Esophagus muscularis mucosa (tissue), 4 donors: ENCODE data around the gene TMCO1. TPM values are rescaled to one million over a fixed set of nuclear protein-coding genes. Genes with fewer than 3 reads are reported as not detected.

Source experiments
- DNase-seq: peaks from one replicate; pipeline ENCODE4 v3.0.0-alpha.2; 2017; ENCODE audit errors: extremely low spot score
- H3K27ac ChIP-seq, 4 donors: fragments of 200-600 bp; sonication (generic); replicated peaks in 1 of 4; 1 replicate in 3 of 4; 2 replicates in 1 of 4; pipeline ENCODE4 v1.5.1; 2016 to 2019; ENCODE audit warnings: mild to moderate bottlenecking in 1 of 4
- H3K27me3 ChIP-seq, 4 donors: fragments of 200-600 bp; sonication (generic); one replicate each; pipeline versions ENCODE4 v1.5.1 to v1.6.0; 2016 to 2019
- H3K36me3 ChIP-seq, 4 donors: fragments of 200-600 bp; sonication (generic); one replicate each; pipeline ENCODE4 v1.5.1; 2016 to 2019
- H3K4me1 ChIP-seq, 4 donors: fragments of 200-600 bp; sonication (generic); one replicate each; pipeline ENCODE4 v1.5.1; 2016 to 2019
- H3K4me3 ChIP-seq, 4 donors: fragments of 200-600 bp; sonication (generic); 1 replicate in 2 of 4; 2 replicates in 2 of 4; pipeline ENCODE4 v1.5.1; 2016 to 2019; ENCODE audit warnings: mild to moderate bottlenecking in 4 of 4, moderate library complexity in 1 of 4
- H3K9me3 ChIP-seq, 4 donors: fragments of 200-600 bp; sonication (generic); 1 replicate in 3 of 4; 2 replicates in 1 of 4; pipeline ENCODE4 v1.5.1; 2016 to 2019
- CTCF ChIP-seq, 3 experiments: fragments of 200-600 bp in 2 of 3; fragments of 450-650 bp in 1 of 3; sonication (generic) in 2 of 3; IDR thresholded peaks; one replicate each; pipeline ENCODE4 v1.5.1; 2017 to 2019; ENCODE audit warnings: antibody characterized with exemption in 3 of 3, mild to moderate bottlenecking in 2 of 3, moderate library complexity in 1 of 3
- EP300 ChIP-seq: sonication (generic); formaldehyde crosslinking; IDR thresholded peaks from one replicate; pipeline ENCODE4 v1.6.1; 2017; ENCODE audit warnings: antibody characterized with exemption
- POLR2A ChIP-seq: fragments of 450-650 bp; IDR thresholded peaks from one replicate; pipeline ENCODE4 v1.6.1; 2017; ENCODE audit warnings: antibody characterized with exemption, moderate library complexity, mild to moderate bottlenecking, low read depth
- POLR2AphosphoS5 ChIP-seq, 2 donors: sonication (generic); formaldehyde crosslinking; IDR thresholded peaks; one replicate each; pipeline ENCODE4 v1.6.1; 2017; ENCODE audit warnings: antibody characterized with exemption in 2 of 2
- WGBS: methylation state at CpG from one replicate; pipeline ENCODE4 v1.1.5; 2018; 5-methylcytosine and 5-hydroxymethylcytosine counted together
- intact Hi-C: fragments of 100-400 bp; cut with DNase I; formaldehyde crosslinking; loops from one replicate; pipeline ENCODE4 v1.15.1; 2023
- total RNA-seq, 4 donors: library from RNA; depleted of rRNA; stranded (reverse); fragments of >200 nt; gene quantifications; one replicate each; pipeline versions ENCODE4 v1.1.0 to v1.2.1, GENCODE V29; 2016

The TMCO1 gene
- total RNA-seq, 4 donors from 2014 or later = 36.0 to 45.7 (median 37.8) TPM

GRCh38 chr1:165680303-165680702 lies 88.4 kb downstream of the TMCO1 start:
- H3K27ac ChIP-seq = no peak overlapping the region
- no peak overlapping the region for H3K4me3 ChIP-seq
- no peaks in the 10 kb centered on the region for H3K9me3 ChIP-seq
- peaks cover 10 to 78% (median 67%) of the 10 kb centered on the region in 4 donors for H3K36me3 ChIP-seq
- peaks cover 0 to 9% (median 3%) of the 10 kb centered on the region in 4 donors for H3K4me1 ChIP-seq
- H3K27me3 ChIP-seq = no peaks in the 10 kb centered on the region
- 98% methylated on average over 2 of the region's 2 CpGs for WGBS
- DNase-seq = no peak
- intact Hi-C loops = no loop called here
- TF ChIP-seq CTCF (IDR thresholded peaks at IDR 0.05) = no peak
- TF ChIP-seq EP300 = no peak
- no peak for TF ChIP-seq POLR2AphosphoS5 (IDR thresholded peaks at IDR 0.05)
- TF ChIP-seq POLR2A = no peak

GRCh38 chr1:165679282-165680036 lies 89.2 kb downstream of the TMCO1 start:
- Histone ChIP-seq H3K27me3 (no peaks in the 10 kb centered on the region), H3K4me3 (no peak overlapping the region), H3K36me3 (peaks cover 10 to 82% (median 67%) of the 10 kb centered on the region in 4 donors), H3K4me1 (peaks cover 0 to 7% (median 3%) of the 10 kb centered on the region in 4 donors), H3K27ac (no peak overlapping the region), H3K9me3 (no peaks in the 10 kb centered on the region)
- 100% methylated on average over 1 of the region's 1 CpG for WGBS
- DNase-seq = no peak
- intact Hi-C loops = no loop called here
- TF ChIP-seq POLR2A (no peak), POLR2AphosphoS5 (IDR thresholded peaks at IDR 0.05) (no peak), EP300 (no peak), CTCF (IDR thresholded peaks at IDR 0.05) (no peak)

GRCh38 chr1:165678509-165678908 lies 90.2 kb downstream of the TMCO1 start:
- peaks cover 10 to 82% (median 67%) of the 10 kb centered on the region in 4 donors for H3K36me3 ChIP-seq
- H3K4me1 ChIP-seq = no peaks in the 10 kb centered on the region
- H3K27me3 ChIP-seq = no peaks in the 10 kb centered on the region
- no peak for DNase-seq
- WGBS = 48% methylated on average over 2 of the region's 2 CpGs
- intact Hi-C loops = no loop called here
- TF ChIP-seq CTCF (IDR thresholded peaks at IDR 0.05) = no peak
- no peak for TF ChIP-seq EP300
- no peak for TF ChIP-seq POLR2AphosphoS5 (IDR thresholded peaks at IDR 0.05)
- TF ChIP-seq POLR2A = no peak
- no peak overlapping the region for H3K4me3 ChIP-seq
- H3K9me3 ChIP-seq = no peaks in the 10 kb centered on the region
- H3K27ac ChIP-seq = no peak overlapping the region

Other genes starting within 250 kb of the TMCO1 start
- gene LRRC52, start 224.9 kb downstream of the TMCO1 start, total RNA-seq = under 1 TPM in 1 of 4 donors, not detected in 3; 0.17 TPM
- 100 to 1,000 TPM; 202 to 257 (median 232) TPM for gene MGST3, start 137.6 kb downstream of the TMCO1 start, total RNA-seq
- 10 to 100 TPM; 42.6 to 73.1 (median 66.1) TPM for gene ALDH9A1, start 70.3 kb downstream of the TMCO1 start, total RNA-seq
- 10 to 100 TPM; 13.7 to 33.7 (median 31.0) TPM for gene UCK2, start 58.7 kb upstream of the TMCO1 start, total RNA-seq